ENCODE results near the gene TTC39A.

DNA sequence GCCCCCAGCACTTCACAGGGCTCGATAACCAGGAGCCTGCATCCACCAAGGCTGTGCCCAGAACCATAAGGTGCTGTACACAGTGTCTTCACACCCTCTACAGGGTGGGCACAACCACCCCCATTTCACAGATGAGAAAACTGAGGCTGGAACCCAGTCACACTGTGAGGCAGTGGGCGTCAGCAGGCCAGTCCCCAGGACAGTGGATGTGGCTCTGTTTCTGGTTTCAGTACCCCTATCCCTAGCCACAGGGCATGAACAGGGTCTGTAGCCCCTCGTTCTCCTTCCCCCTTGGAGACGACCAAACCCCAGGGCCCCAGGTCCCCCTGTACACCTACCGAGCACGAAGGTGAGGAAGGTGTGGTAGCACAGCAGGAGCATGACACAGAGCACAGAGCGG lies 27.6 kb downstream of the TTC39A start:
- no peak for TF ChIP-seq POLR2A (IDR thresholded peaks at IDR 0.05)
- TF ChIP-seq POLR2AphosphoS5 (IDR thresholded peaks at IDR 0.05): no peak
